GM19043 (cell line): ENCODE data around the gene CETN2.
"Not testable (repeated sequence)": the region's sequence is repeated elsewhere in the genome, so short reads cannot be mapped to it uniquely, and the experiment has no call there.

Source experiments
- ATAC-seq: cut with Tn5 transposase; IDR thresholded peaks from one replicate; pipeline ENCODE4 v1.9.1; 2021; ENCODE audit warnings: low read depth; ENCODE audit not compliant: unreplicated experiment

CETN2 gene

DNA sequence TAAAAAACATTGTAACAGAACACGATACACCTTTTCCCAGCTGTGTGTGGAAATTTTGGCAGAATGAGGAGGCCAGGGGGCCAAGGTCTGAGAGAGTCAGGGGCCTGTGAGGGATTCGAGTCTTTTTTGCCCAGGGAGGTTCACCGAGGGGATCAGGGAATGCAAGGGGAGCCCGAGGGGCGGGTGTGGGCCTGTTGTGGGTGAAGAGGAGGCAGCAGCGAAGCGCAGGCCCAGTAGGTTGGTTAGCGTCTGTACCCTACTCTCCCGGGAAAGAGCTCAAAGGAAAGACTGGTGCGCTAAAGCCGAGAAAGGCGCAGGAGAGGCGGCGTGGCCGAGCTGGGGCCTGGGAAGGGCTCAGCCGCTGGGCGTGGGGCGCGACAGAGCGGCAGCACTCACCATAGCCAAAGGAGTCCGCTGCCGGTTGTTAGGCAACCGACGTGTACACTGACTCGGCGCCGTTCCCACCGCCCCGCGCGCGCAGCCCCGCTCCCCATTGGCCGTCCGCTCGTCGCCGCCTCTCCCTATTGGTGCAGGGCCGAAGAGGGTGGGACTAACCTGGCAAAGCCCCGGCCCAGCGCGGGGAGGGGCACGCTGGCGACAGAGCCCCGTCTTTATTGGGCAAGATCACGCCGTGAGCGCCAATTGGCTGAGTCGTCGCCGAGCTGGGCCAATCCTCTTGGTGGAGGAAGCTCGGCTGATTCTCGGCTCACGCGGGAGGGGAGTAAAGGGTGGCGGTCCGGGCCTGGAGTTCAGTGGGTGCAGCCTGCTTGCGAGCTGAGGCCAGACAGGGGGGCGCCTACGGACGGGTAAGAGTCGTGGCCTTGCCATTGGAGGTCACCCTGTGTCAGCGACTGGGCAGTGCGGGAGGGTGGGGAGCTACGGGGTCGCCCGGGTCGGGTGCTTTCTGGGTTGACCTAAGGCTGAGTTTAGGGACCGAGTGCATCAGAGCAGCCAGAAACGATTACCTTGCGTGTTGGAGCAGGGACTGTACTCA is at the start of gene CETN2, which contains the start of gene NSDHL:
Gene CETN2, minus strand, starts transcription at position 446 of the 994 bp plus-strand sequence. Its CDS starts 47 bp downstream, at position 399.
Gene NSDHL, plus strand, starts transcription at position 752 of the 994 bp plus-strand sequence. CDS start 15,262 bp downstream, outside the sequence.
- peak; percentile 99 for ATAC-seq

DNA sequence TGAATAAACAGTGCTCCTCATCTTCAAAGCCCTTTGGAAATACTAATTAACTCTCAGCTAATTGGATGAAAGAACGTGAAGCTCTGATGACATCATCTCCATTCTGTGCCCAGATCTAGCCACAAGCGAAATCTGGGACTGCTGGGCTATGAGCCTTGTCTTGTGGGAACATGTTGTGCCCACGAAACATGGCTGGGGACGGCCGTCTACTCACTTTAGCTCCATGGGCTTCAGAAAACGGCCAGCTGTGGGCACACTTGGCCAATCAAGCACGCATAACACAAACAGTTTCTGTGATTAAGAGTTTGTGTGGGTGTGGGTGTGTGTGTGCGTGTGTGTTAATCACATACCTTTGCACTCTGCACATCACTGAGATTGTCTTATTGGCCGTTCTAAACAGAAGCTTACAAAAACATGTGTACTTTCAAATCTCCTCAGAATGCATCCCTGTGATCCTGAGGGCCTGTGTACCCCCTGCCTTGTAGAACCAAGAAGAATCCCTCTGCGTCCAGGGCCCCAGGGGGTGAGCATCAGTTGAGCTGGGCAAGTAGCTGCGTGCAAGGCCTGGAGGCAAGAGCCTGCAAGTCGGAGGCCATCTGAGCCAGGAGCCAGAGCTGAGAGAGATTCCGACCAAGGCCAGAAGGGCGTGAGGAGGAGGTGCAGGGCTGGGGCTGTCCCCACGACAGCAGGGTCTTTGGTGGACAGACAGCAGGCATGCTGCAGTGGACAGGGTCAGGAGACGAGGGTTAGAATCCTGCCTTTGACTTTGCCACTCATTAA is 48.6 kb upstream of the CETN2 start:
- ATAC-seq = no peak

DNA sequence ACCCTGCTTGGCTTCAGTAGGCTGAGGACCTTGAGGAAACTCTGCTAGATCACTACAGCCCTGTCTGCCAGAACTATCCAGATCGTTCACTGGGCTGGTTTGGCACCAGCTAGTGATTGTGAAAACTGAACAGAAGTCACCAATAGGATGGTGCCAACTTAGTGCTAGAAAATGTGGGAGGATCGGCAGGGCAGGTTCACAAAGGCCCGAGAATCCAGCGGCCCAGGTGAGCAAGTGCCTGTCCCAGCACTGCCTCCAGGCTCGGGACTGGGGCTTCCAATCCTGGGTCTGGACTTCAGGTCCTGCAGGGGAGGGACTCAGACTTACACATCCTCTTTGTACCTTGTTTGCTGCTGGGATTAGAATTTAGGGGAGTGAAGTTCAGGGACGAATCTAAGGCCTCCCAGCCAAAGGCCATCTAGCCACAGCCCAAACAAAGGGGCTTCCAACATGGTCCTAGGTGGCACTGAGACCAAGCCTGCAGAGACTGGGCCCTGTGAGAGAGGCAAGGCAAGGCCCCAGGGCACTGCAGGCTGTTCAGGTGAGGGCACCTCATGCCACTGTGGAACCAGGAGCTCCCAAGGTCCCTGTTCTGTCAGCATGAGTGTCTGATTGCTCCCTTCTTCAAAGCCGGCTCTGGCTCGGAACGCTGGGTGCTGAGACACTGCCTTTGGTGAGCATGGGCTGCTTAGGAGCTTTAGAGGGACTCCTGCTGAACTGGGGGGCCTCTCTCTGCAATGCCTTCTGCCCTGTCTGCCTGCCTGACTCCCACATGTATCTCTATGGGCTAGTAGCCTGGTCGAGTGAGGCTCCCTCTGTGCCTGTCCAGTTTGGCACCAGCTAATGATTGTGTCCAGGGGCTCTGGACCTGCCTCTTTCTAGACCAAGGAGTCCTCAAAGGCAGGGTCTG is 46.6 kb upstream of the CETN2 start:
- ATAC-seq = no peak

DNA sequence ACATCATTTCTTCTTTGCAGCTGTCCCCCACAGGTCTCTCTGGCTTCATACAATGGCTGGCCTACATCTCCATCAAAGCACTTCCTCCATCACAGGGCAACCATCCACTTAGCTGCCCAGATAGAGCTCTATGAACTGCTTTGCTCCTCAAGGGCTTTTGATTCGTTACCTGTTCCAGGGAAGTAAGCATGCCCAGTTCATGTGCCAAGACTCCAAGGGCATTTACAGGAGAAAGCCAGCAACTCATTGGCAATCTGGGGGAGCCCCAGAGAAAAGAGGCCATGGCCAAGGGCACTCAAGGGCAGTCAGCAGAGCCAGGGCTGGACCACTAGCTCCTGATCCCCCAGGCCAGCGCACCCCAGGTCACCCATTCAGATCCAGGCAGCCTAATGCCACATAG is 42.8 kb upstream of the CETN2 start:
- ATAC-seq = no peak

DNA sequence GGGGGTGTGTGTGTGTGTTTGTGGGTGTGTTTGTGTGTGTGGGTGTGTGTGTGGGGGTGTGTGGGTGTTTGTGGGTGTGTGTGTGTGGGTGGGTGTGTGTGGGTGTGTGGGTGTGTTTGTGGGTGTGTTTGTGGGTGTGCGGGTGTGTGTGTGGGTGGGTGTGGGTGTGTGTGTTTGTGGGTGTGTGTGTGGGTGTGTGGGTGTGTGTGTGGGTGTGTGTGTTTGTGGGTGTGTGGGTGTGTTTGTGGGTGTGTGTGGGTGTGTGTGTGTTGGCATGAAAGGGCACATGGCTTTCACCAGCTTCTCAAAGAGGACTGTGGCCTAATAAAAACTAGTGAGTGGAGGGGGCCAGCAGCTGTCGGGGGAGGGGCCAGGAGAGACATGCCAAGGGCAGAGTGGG is 42.0 kb upstream of the CETN2 start:
- ATAC-seq = no peak

DNA sequence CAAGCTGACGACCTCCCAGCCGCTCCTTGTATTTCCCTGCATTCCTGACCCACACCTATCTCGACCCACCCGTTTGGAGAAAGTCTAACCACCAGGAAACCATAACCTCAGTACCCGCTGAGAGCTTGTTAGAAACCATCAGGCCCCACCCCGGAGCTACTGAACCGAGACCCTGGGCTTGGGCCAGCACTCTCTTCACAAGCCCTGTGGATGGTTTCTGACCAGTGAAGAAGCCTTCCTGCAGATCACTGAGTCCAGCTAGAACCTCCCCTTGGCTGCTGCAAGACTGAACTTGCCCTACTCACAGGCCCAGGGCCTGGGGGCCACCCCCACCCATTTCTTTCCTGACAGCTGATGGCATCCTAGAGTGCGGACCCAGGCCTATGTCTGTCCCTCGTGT is 40.7 kb upstream of the CETN2 start:
- ATAC-seq = no peak

DNA sequence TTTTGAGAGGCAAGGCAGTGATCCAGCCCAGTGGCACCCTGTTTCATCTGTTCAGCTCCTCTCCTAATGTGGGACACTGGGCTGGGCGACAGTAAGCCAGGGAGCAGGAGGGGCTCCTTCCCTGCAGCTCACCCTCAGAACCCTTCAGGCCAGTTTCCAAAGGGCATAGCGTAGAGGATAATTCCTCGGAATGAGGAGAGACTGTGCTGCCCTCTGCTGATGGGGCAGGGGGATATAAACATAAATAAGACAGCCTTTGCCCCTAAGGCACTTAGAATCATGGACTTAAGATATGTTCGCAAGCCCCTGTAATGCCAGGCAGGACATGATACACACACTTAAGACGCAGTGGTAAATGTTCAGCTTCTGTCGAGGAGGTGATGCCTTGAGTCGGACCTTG is 39.4 kb upstream of the CETN2 start:
- ATAC-seq = no peak

DNA sequence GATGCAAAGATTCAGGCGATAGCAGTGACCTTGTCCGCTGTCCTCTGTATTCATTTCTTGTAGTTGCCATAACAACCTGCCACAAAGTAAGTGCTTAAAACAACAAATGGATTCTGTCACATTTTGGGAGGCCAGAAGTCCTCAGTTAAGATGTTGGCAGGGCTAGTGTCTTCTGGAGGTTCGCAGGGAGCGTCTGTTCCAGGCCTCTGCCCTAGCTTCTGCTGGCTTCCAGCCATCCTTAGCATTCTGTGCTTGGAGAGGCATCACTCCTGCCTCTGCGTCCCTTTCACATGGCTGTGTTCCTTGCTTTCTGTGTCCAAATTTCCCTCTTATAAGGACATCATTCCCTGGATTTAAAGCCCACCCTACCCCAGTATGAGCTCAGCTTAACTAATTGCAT is 35.8 kb upstream of the CETN2 start:
- ATAC-seq = no peak

DNA sequence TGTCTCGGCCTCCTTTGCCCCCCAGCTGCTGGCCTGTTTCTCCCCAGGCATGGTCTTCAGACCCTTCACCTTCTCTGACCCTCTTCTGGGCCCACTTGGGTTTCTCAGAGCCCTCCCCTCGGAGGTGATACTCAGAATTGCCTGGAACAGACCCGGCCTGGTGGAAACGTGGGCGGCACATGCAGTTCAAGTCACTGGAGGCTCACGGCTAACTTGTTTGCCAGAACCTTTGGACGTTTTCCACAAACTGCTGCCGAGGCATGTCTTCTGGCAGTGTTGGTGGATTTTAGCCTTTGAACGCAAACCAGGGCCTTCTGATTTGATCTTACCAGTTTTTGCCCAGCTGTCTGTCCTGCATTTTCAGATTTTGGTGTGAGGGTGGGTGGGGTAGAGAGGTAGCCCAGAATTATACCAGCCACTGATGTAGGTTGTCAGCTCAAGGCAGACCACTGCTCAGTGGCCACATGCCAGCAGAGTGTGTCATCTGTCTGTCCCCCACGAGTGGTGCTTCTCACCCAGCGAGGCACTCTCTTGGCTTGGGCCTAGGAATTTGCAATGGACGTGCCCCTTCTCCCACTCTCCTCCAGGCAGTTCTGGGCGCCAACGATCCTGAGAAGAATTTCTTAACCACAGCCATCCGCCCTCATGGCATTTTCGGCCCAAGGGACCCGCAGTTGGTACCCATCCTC is 34.8 kb upstream of the CETN2 start:
- ATAC-seq = no peak

DNA sequence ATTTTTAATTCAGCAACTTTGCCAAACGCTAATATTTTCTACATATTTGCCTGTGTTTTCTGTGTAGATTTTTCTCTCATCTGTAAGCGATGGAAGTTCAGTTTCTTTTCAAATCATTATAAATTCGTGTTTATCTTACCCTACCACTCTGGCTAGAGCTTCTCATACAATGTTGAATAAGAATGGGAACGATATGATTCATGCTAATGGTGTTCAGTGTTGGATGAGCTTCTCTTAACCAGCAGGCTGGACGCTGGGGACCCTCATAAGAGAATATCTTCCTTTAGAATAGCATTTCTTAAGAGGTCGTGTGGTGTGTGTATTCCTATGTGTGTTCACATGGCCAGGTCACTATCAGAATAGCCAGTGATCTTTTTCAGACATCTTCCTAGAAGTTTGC is 31.3 kb upstream of the CETN2 start:
- no peak for ATAC-seq

DNA sequence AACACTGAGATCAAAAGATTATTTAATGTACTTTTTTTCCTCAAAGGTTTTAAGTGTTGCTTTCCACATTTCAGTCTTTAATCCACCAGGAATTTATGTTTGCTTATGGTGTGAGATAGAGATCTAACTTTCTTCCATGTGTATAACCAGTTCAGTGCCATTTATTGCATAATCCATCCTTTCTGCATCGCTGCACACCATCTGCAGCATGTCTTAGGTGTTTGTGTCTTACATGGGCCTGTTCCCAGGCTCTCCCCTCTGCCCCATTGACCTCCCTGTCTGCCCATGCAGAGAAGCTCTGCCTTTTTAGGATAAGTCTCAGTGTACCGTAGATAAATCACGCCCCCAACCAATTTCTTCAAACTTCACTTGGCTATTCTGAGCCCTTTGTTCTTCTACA is 30.6 kb upstream of the CETN2 start:
- ATAC-seq = no peak

DNA sequence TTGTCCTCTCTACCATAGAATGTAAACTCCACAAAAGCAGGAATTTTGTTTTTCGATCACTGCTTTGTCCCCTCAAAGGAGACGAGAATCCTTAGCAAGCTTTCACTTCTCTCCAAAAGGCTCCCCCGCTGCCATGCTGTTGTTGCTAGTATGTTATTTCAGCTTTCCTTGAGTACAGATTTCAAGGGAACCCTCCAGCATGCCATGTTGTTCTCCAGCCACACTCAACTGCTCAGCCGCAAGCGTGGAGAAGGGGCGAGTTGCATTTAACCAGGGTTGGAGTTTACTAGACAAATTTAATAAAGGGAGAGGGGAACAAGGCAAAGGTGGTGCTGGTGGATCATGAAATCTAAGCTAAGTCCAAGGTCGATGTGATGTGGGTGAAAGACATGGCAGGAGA is 23.4 kb upstream of the CETN2 start:
- ATAC-seq = no peak

DNA sequence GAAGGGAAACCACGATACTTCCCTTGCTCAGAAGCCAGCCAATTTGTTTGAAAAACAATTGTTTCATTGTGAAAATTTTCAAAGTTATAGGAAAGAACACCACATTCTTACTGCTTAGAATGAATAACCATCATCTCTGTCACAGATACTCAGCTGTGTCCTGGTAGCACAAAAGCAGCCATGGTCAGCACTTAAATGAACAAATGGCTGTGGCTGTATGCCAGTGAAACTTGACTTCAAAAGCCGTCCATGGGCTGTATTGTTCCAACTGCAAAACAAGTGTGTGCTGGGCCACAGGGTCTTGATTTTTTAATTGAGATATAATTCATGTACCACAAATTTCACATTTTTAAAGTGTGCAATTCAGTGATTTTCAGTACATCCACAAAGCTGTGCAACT is 19.9 kb upstream of the CETN2 start:
- ATAC-seq = no peak

DNA sequence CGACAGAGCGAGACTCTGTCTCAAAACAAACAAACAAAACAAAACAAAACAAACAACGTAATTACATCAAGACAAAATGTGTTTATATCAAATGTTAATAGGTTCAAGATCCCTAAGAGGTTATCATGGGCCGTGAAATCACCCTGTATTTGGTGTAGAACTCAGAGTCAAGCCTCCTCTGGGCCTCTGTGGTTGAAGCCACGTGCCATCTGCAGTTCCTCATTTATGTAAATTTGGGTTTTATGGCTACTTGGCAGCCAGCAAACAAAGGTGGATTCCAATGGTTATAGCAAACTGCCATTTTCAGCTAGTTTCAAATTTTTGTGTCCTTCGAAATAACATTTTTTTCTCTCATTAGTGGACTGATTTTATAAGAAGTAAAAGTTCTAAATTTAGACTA is 16.7 kb upstream of the CETN2 start:
- ATAC-seq = no peak

DNA sequence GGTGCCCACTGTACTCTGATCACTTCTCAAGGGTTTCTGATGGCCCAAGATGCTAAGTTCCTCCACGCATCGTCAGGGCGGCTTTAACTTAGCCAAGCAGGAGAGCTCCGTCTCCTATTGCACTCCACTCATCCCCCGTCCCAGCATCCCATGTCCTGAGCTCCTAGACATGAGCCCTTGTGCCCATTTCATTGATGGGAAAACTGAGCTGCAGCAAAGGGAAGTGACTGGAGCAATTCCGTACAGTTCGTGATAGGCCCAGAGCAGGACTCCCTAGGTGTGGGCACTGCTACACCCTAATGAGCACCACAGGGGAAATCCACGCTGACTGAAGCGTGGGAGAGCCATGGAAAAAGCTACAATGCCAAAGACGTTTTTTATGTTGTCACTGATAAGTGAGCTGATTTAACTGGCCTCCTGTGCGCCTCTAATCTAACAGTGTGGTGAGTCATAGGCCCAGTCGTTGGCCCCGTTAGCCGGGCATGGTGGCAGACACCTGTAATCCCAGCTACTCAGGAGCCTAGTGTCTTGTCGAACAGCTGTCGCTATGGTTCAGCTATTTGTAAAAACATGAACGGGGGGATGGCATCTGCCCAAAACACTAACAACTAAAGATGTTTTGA is 15.2 kb upstream of the CETN2 start:
- no peak for ATAC-seq

DNA sequence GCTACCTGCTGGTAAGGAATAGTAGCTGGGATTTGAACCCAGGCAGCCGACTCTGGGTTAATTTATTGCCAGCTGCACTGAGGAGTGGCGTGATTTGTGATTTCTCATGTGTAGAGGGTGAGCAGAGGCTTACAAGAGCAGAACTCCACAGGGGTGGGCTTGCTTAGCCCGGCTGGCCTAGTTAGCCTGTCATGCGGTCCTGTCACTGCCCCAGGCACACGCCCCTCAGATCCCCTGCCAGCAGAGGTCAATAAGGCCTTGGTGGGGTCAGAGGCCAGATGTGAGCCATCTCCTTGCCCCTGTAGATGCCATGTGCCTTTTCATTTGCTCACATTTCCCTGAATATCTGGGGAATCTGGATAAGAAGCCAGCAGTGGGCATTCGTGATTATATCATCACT is 13.7 kb upstream of the CETN2 start:
- ATAC-seq = no peak

DNA sequence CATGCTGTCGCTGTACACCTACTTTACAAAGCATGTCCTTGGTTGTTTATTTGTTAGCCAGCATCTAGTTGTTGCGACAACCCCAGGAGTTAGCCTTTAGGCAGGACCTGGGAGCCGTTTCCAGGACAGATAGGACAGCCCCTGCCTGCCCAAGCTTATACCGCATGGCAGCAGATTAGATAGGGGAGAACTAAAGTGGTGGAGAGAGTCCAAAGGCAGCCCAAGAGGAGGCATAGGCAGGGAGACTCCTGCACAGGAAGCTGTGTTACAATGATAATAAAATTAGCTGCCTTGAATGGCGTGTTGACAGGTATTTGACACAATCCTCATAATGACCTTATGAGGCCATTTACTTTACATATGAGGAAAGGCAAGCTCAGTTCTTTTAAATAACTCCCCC is 13.3 kb upstream of the CETN2 start:
- no peak for ATAC-seq

DNA sequence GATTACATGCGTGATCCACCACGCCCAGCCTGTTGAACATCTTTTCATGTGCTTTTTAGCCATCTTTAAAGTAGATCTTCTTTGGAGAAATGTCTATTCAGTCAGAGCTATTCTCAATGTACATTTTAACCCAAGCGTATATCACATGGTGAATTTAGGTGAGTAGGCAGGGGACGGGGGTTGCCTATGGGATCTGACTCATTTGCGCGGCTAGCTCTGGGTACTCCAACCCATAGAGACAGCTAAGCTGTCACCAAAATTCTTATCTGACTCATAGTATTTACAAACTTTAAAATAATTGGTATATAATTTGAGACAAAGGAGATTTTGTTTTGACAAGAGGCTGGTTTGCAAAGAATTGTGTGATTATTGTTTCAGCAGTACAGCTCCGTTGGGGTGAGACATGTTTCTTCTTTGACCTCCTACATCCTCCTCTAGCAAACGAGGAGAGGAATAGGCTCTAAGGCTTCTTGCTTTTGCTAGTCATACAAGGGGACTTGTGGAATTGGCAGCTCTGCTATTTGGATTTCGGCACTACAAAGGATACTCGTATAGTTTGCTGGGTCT is 12.3 kb upstream of the CETN2 start:
- no peak for ATAC-seq

DNA sequence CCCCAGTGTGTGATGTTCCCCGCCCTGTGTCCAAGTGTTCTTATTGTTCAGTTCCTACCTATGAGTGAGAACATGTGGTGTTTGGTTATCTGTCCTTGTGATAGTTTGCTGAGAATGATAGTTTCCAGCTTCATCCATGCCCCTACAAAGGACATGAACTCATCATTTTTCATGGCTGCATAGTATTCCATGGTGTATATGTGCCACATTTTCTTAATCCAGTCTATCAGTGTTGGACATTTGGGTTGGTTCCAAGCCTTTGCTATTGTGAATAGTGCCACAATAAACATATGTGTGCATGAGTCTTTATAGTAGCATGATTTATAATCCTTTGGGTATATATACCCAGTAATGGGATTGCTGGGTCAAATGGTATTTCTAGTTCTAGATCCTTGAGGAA is 4.9 kb upstream of the CETN2 start:
- ATAC-seq = not testable (repeated sequence)
